Stimulated activated CD4-positive, alpha-beta T cell treated with anti-CD3 and anti-CD28 coated beads, Interleukin-15, amount 100 ng/mL, for 1 hour (primary cell): ENCODE measurements around the gene RPUSD1.
A peak's percentile ranks its signal among the peaks of the same experiment; 100 is the strongest.
"Not testable (repeated sequence)": the region's sequence is repeated elsewhere in the genome, so short reads cannot be mapped to it uniquely, and the experiment has no call there.

Source experiments
- DNase-seq, 2 donors: peaks; one replicate each; pipeline ENCODE4 v3.0.0-alpha.2; 2020; ENCODE audit warnings: low read depth in 1 of 2, low spot score in 1 of 2

The RPUSD1 gene

GRCh38 chr16:785563-786535 is 2.3 kb downstream of the RPUSD1 start:
- peak; percentile 59 to 68 for DNase-seq

- DNase-seq = no peak
Observed at GRCh38 chr16:784431-784830, 3.8 kb downstream of the RPUSD1 start.

- no peak for DNase-seq
Observed at GRCh38 chr16:783404-784161, 4.6 kb downstream of the RPUSD1 start.

GRCh38 chr16:782766-783403 is 5.3 kb downstream of the RPUSD1 start:
- DNase-seq = no peak

GRCh38 chr16:782258-782657 is 5.9 kb downstream of the RPUSD1 start:
- no peak for DNase-seq

GRCh38 chr16:781346-782010 is 6.7 kb downstream of the RPUSD1 start:
- DNase-seq = no peak

- DNase-seq = no peak
Observed at GRCh38 chr16:780296-780695, 7.9 kb downstream of the RPUSD1 start.

- no peak for DNase-seq
Observed at GRCh38 chr16:779561-779960, 8.6 kb downstream of the RPUSD1 start.

- DNase-seq = no peak
Observed at GRCh38 chr16:778909-779527, 9.2 kb downstream of the RPUSD1 start.

GRCh38 chr16:778447-778846 is 9.7 kb downstream of the RPUSD1 start:
- no peak for DNase-seq

- no peak for DNase-seq
Observed at GRCh38 chr16:777826-778225, 10.4 kb downstream of the RPUSD1 start.

GRCh38 chr16:776824-777223 is 11.4 kb downstream of the RPUSD1 start:
- DNase-seq = no peak

GRCh38 chr16:776298-776697 is 11.9 kb downstream of the RPUSD1 start:
- DNase-seq = not testable (repeated sequence)

GRCh38 chr16:775236-775796 is 12.9 kb downstream of the RPUSD1 start:
- no peak for DNase-seq

GRCh38 chr16:774086-775001 is 13.8 kb downstream of the RPUSD1 start:
- no peak for DNase-seq

GRCh38 chr16:772959-773358 is 15.2 kb downstream of the RPUSD1 start:
- no peak for DNase-seq

GRCh38 chr16:770411-770810 is 17.8 kb downstream of the RPUSD1 start:
- DNase-seq = no peak

- no peak for DNase-seq
Observed at GRCh38 chr16:769934-770333, 18.2 kb downstream of the RPUSD1 start.

GRCh38 chr16:769184-769784 is 18.9 kb downstream of the RPUSD1 start:
- DNase-seq = no peak
